GM18520 (cell line): Measurements from ENCODE around the gene P3H3.

Experiments used
- ATAC-seq: cut with Tn5 transposase; IDR thresholded peaks from one replicate; pipeline ENCODE4 v1.9.1; 2021; ENCODE audit not compliant: unreplicated experiment

The P3H3 gene

GRCh38 chr12:6796576-6796975 lies 31.6 kb upstream of the P3H3 start:
- no peak for ATAC-seq

GRCh38 chr12:6799147-6799546 lies 29.1 kb upstream of the P3H3 start:
- ATAC-seq = no peak

- ATAC-seq = no peak
These were observed 21.0 kb upstream of the P3H3 start for GRCh38 chr12:6807170-6807569.

- ATAC-seq = no peak
These were observed 19.2 kb upstream of the P3H3 start for GRCh38 chr12:6809056-6809455.

- ATAC-seq = no peak
These were observed 17.4 kb upstream of the P3H3 start for GRCh38 chr12:6810758-6811157.

- ATAC-seq = no peak
These were observed 14.8 kb upstream of the P3H3 start for GRCh38 chr12:6813363-6813762.

GRCh38 chr12:6816598-6816997 lies 11.6 kb upstream of the P3H3 start:
- ATAC-seq = no peak

GRCh38 chr12:6817098-6817497 lies 11.1 kb upstream of the P3H3 start:
- no peak for ATAC-seq

GRCh38 chr12:6817662-6818157 lies 10.5 kb upstream of the P3H3 start:
- ATAC-seq = no peak

GRCh38 chr12:6818222-6818621 lies 10.0 kb upstream of the P3H3 start:
- no peak for ATAC-seq

GRCh38 chr12:6818645-6819044 lies 9.6 kb upstream of the P3H3 start:
- no peak for ATAC-seq

- no peak for ATAC-seq
These were observed 8.8 kb upstream of the P3H3 start for GRCh38 chr12:6819106-6820030.

GRCh38 chr12:6820166-6820565 lies 8.0 kb upstream of the P3H3 start:
- ATAC-seq = no peak

GRCh38 chr12:6821591-6822425 lies 6.4 kb upstream of the P3H3 start, which contains the start of gene GPR162:
GPR162 (plus strand) TSS chr12:6821821; CDS start chr12:6823899, 2,078 bp downstream.
- no peak for ATAC-seq

- no peak for ATAC-seq
These were observed 5.6 kb upstream of the P3H3 start for GRCh38 chr12:6822426-6823135.

- no peak for ATAC-seq
These were observed 4.8 kb upstream of the P3H3 start for GRCh38 chr12:6823182-6824084.

- ATAC-seq = no peak
These were observed 4.0 kb upstream of the P3H3 start for GRCh38 chr12:6824085-6824775.

GRCh38 chr12:6824901-6825381 lies 3.3 kb upstream of the P3H3 start:
- ATAC-seq = no peak

GRCh38 chr12:6825398-6826124 lies 2.6 kb upstream of the P3H3 start:
- ATAC-seq = no peak
